HFF-Myc (cell line): Measurements from ENCODE around the gene DGAT2.

ENCODE experiments used
- DNase-seq: peaks from one replicate; pipeline ENCODE4 v3.0.0-alpha.2; 2011; ENCODE audit warnings: low read depth; ENCODE audit errors: extremely low read depth
- H3K4me3 ChIP-seq: replicated peaks from 2 replicates; pipeline ENCODE4 v1.5.1; 2011; ENCODE audit warnings: low read depth, mild to moderate bottlenecking, control low read depth, low read length
- CTCF ChIP-seq: IDR thresholded peaks from 2 replicates; pipeline ENCODE4 v1.5.1; 2012; ENCODE audit warnings: mild to moderate bottlenecking, low read depth, low read length, control low read depth; ENCODE audit errors: missing control alignments

The DGAT2 gene

GRCh38 chr11:75765116-75765515 lies 3.5 kb upstream of the DGAT2 start:
- DNase-seq, result no peak
- no peak overlapping the region for H3K4me3 ChIP-seq
- TF ChIP-seq CTCF, result no peak

DNA sequence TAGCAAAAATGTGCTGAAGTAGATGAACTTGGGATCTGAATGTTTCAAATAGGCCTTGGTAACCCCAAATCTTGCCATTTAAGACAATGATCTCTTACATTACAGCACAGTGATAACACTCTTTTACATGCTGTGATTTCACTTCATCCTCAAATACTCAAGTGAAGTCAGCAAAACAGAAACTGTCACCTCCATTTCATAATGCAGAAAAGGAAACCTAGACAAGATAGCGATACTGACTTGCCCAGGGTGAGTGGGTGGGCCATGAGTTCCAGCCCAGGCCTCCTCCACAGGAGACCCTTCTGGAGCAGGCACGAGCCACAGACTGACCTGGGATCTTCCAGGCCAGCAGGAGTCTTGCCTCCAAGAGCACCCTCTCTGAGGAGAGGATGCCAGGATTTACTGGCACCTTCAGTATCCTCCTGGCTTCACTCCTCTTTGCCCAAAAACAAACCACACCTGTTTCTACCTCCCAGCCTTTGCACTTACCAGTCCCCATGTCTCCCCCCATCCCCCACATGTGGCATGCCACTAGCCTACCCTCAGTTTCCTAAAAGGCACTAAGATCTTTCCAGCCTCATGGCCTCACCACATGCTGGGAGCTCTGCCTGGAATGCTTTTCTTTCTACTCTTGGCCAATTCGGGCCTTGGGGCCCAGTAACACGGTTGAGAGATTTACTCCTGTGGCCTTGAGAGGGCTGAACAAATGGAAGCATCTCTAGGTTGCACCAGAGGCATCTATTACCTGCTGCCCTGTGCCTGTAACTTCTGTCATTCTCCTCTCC lies 1.9 kb upstream of the DGAT2 start:
- DNase-seq, result no peak
- H3K4me3 ChIP-seq, result no peak overlapping the region
- no peak for TF ChIP-seq CTCF

DNA sequence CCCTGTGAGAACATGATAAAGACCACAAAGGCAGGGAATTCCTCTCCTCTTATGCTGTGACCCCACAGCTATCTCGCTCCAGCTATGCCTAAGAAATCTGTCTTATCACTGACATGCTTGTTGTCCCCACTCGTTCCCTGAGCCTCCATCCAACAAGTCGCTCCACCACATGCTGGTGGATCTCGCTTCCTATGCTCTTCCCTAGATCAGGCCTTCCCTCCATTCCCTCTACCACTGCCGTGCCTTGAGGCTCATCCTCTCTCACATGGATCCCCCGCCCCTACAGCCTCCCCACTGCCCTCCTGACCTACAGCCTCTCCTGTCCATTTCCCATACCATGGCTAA lies 1.4 kb upstream of the DGAT2 start:
- H3K4me3 ChIP-seq, result no peak overlapping the region
- DNase-seq, result no peak
- TF ChIP-seq CTCF, result no peak

DNA sequence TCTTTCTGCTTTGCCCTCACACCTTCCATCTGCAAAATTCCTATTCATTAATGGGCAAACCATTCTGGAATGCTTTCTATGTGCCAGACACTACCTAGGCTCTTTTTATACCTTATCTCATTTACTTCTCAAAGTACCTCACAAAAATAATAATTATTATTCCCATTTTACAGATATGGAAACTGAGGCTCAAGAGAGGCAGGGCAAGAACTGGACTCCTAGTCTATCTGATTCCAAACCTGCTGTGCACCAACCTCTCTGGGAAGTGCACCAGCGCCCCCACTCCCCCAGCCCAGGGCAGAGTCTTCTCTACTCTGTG lies 826 bp upstream of the DGAT2 start:
- H3K4me3 ChIP-seq, result no peak overlapping the region
- DNase-seq, result no peak
- no peak for TF ChIP-seq CTCF

DNA sequence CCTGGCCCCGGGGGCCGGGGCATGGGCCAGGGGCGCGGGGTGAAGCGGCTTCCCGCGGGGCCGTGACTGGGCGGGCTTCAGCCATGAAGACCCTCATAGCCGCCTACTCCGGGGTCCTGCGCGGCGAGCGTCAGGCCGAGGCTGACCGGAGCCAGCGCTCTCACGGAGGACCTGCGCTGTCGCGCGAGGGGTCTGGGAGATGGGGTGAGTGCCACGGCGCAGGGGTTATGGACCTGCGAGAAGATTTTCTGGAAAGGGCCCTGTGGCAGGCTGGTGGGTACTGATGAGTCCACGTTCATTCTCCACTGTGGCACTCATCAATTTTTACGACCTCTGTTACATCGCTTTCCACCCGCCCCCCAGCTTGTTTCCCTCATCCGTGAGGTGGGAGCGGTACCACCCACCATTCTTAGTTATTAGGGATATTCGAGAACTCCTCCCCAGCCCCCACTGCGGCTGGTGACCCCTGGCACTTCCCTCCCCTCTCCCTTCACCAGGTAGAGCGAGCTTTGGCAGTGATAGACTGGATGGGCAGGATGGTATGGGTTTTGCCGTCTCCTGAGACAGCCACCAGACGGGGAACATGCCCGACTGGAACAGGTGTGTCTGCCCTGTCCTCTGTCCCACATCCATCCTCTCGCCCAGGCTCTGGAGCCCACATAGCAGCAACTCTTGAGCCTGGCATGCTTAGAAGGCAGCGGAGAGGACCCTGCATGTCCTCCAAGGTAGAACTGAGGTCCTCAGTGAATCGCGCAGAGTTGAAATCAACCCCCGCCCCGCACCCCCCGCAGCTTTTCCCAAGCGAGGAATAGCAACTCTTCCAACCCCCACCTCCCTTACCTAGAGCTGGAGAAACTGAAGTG lies 562 bp downstream of the DGAT2 start:
- DNase-seq, result no peak

DNA sequence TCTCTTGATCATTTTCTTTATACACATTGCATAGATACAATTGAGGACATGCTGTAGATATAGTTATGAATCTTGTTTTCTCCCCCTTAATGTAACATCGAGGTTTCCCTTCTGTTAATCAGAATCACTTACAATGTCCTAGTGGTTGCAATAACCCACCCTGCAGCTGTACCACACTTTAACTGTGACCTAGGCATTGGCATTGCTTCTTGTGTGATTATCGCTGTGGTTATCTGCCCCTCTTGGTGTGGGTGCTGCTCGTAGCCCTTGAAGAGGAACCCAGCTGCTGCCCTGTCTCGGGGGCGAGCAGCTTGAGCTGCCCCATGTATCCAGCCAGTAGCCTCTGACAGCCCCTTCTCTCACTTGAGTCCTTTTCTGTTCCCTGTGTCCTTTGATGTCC lies 1.5 kb downstream of the DGAT2 start:
- no peak overlapping the region for H3K4me3 ChIP-seq
- no peak for DNase-seq
- TF ChIP-seq CTCF, result no peak

More for the DNA sequence above, 562 bp downstream of the DGAT2 start:
- TF ChIP-seq CTCF, result no peak
- H3K4me3 ChIP-seq, result peak overlapping the region; percentile 47
